SK-N-MC (cell line): ENCODE data around the gene PLEKHM1.

ENCODE experiments used
- DNase-seq: peaks from one replicate; pipeline ENCODE4 v3.0.0-alpha.2; 2011; ENCODE audit warnings: low read depth, low spot score
- H3K27ac ChIP-seq: fragments of 200-600 bp; sonication (generic); 2 replicates; pipeline ENCODE4 v1.5.1; 2016; ENCODE audit warnings: mixed run types
- H3K36me3 ChIP-seq: fragments of 200-600 bp; sonication (generic); 2 replicates; pipeline ENCODE4 v1.6.1; 2017; ENCODE audit warnings: antibody characterized with exemption, low read length, mixed read lengths; ENCODE audit not compliant: insufficient read depth
- H3K4me3 ChIP-seq: fragments of 200-600 bp; sonication (generic); 2 replicates; pipeline ENCODE4 v1.5.1; 2016
- H3K9ac ChIP-seq: fragments of 200-600 bp; sonication (generic); 2 replicates; pipeline ENCODE4 v1.8.0; 2017; ENCODE audit warnings: mixed run types, mixed read lengths; ENCODE audit not compliant: insufficient read length
- H3K9me3 ChIP-seq: fragments of 200-600 bp; sonication (generic); 2 replicates; pipeline ENCODE4 v1.6.1; 2017; ENCODE audit warnings: low read depth, mild to moderate bottlenecking, antibody characterized with exemption, low read length, moderate library complexity, mixed read lengths
- EZH2 ChIP-seq: fragments of 200-600 bp; sonication (generic); IDR thresholded peaks from one replicate; pipeline ENCODE4 v1.6.1; 2017; ENCODE audit warnings: antibody characterized with exemption
- FOXP2 ChIP-seq: optimal IDR thresholded peaks from 2 replicates; pipeline ENCODE3; 2011; ENCODE audit warnings: mild to moderate bottlenecking, moderate library complexity; ENCODE audit not compliant: insufficient read depth; ENCODE audit errors: extremely low read length, control extremely low read depth
- POLR2AphosphoS5 ChIP-seq: IDR thresholded peaks from 2 replicates; pipeline ENCODE4 v1.6.1; 2012; ENCODE audit warnings: mild to moderate bottlenecking, low read depth, low read length, borderline replicate concordance

PLEKHM1 gene

GRCh38 chr17:45406107-45406506 lies 84.4 kb downstream of the PLEKHM1 start:
- DNase-seq: no peak
- no peaks in the 10 kb centered on the region for H3K36me3 ChIP-seq
- no peak overlapping the region for H3K27ac ChIP-seq
- no peak overlapping the region for H3K4me3 ChIP-seq
- H3K9ac ChIP-seq: no peak overlapping the region
- no peaks in the 10 kb centered on the region for H3K9me3 ChIP-seq
- TF ChIP-seq EZH2: no peak
- TF ChIP-seq POLR2AphosphoS5: no peak
- TF ChIP-seq FOXP2: no peak

GRCh38 chr17:45405250-45406086 lies 85.1 kb downstream of the PLEKHM1 start:
- H3K9ac ChIP-seq: no peak overlapping the region
- H3K27ac ChIP-seq: no peak overlapping the region
- no peaks in the 10 kb centered on the region for H3K36me3 ChIP-seq
- TF ChIP-seq POLR2AphosphoS5 (no peak), FOXP2 (no peak), EZH2 (no peak)
- H3K9me3 ChIP-seq: no peaks in the 10 kb centered on the region
- DNase-seq: no peak
- no peak overlapping the region for H3K4me3 ChIP-seq

DNA sequence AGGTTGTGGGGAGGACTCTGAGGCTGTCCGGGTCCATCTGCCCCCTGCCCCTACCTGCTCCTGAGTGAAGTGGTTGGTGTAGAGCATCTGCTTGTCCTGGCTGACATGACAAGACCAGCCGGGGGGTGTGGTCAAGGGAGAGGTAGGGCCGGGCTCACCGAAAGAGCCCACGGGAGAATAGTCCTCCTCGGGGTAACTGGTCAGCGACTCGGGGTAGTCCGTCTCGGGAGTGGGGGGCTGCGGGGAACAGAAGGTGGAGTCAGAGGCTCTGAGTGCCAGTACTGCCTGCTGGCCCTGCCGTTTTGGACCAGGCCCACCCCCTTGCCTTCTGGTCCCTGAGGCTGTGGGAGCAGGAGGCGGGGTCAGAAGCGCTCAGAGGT lies 85.7 kb downstream of the PLEKHM1 start:
- Histone ChIP-seq H3K27ac (no peak overlapping the region), H3K9ac (no peak overlapping the region), H3K9me3 (no peaks in the 10 kb centered on the region), H3K36me3 (no peaks in the 10 kb centered on the region), H3K4me3 (no peak overlapping the region)
- TF ChIP-seq EZH2: no peak
- TF ChIP-seq FOXP2: no peak
- no peak for TF ChIP-seq POLR2AphosphoS5
- DNase-seq: no peak

DNA sequence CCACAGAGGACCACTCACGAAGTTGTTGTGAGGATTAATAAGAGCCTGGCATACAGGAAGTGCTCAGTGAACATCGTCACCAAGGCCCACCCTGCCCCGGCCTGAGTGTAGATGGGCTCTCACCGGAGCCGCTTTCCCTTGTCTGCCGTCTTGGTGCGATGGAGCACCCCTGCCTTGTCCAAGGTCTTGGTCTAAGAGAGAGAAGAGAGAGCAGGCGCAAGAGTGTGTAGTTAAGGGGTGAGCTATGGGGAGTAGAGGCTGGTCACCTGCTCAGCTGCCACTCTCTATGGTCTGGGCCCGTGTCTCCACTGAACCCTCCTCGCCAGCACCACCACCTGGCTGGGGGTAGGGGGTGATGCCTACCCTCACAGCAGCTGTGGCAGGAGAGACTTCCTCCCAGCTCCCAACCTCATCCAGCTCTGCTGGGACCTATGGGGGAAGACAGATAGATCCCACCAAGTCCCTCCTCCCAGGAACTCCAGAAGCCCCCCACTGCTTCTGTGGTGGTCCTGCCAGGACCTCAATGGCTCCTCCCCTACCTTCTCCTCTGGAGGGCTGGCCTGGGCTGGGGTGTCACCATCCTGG lies 86.5 kb downstream of the PLEKHM1 start:
- no peak for TF ChIP-seq FOXP2
- TF ChIP-seq POLR2AphosphoS5: no peak
- no peak for TF ChIP-seq EZH2
- H3K4me3 ChIP-seq: no peak overlapping the region

DNA sequence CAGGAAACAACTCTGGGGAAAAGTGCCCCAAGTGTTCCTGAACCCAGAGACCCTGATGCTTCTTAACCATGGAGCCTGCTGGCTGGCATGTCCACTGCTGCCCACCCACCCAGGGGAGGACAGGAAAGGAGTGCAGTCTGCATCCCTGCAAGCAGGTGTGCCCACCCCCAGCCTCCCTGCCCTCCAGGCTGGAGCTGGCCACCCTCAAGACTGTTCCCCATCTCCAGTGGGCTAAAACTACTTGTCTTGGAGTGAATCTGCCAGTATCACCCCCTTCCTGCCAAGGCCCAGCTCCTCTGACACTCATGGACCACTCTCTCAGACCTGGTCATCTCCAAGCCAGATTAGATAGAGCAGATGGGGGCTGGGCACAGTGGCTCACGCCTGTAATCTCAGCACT lies 87.6 kb downstream of the PLEKHM1 start:
- H3K27ac ChIP-seq: no peak overlapping the region
- no peaks in the 10 kb centered on the region for H3K36me3 ChIP-seq

More for the DNA sequence above, 86.5 kb downstream of the PLEKHM1 start:
- no peak for DNase-seq
- Histone ChIP-seq H3K9me3 (no peaks in the 10 kb centered on the region), H3K36me3 (no peaks in the 10 kb centered on the region), H3K27ac (no peak overlapping the region), H3K9ac (no peak overlapping the region)

DNA sequence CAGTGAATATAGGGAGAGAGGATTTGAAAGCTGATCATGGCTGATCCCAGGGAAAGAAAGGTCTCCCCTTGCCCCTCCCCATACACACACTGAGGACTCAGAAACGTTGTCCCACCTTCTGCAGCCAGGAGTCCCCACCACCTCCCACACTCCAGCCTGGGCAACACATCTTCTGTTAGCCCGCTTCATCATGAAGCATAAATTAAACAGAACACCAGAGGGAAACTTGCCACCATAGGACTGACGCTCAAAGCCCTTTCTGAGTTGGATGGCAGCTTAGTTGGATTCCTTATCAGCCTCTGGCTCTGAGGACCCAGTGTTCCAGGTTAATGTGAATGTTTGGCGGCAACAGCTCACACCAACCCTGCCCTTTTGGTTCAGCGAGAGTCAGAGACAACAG lies 91.7 kb downstream of the PLEKHM1 start:
- no peak for DNase-seq
- Histone ChIP-seq H3K4me3 (no peak overlapping the region), H3K27ac (no peak overlapping the region), H3K9me3 (no peaks in the 10 kb centered on the region), H3K36me3 (no peaks in the 10 kb centered on the region), H3K9ac (no peak overlapping the region)
- TF ChIP-seq FOXP2 (no peak), POLR2AphosphoS5 (no peak), EZH2 (no peak)

More for the DNA sequence above, 87.6 kb downstream of the PLEKHM1 start:
- no peak overlapping the region for H3K9ac ChIP-seq
- no peak for DNase-seq
- no peak overlapping the region for H3K4me3 ChIP-seq
- TF ChIP-seq FOXP2 (no peak), POLR2AphosphoS5 (no peak), EZH2 (no peak)
- no peaks in the 10 kb centered on the region for H3K9me3 ChIP-seq

DNA sequence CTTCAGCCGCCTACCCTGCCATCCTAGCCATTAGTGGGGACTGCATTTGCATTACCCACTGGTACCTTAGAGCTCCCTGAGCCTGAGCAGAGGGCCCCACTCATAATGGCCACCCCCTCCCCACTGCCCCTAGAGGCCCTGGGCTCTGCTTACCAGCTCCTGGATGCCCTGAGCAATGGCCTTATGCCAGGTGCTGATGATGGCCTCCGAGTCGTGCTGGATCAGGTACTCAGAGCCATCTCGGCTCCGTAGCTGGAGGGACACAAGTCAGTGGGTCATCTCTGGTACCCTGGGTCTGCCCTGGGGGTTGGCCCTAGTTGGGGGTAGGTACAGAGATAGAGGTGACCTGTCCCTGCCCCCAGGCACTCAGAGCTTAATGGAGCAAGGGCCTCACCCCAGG lies 92.7 kb downstream of the PLEKHM1 start:
- Histone ChIP-seq H3K9me3 (no peaks in the 10 kb centered on the region), H3K36me3 (no peaks in the 10 kb centered on the region), H3K27ac (no peak overlapping the region), H3K9ac (no peak overlapping the region), H3K4me3 (no peak overlapping the region)
- TF ChIP-seq FOXP2 (no peak), POLR2AphosphoS5 (no peak), EZH2 (no peak)
- DNase-seq: no peak

- H3K36me3 ChIP-seq: no peaks in the 10 kb centered on the region
- H3K4me3 ChIP-seq: no peak overlapping the region
- no peak for DNase-seq
- H3K27ac ChIP-seq: no peak overlapping the region
- no peak for TF ChIP-seq EZH2
- no peak for TF ChIP-seq FOXP2
- no peak for TF ChIP-seq POLR2AphosphoS5
- H3K9me3 ChIP-seq: no peaks in the 10 kb centered on the region
- no peak overlapping the region for H3K9ac ChIP-seq
These were observed 93.9 kb downstream of the PLEKHM1 start for GRCh38 chr17:45396496-45397205.
